ENCODE results near the gene VPS37C. TPM values are rescaled to one million over a fixed set of nuclear protein-coding genes. Genes with fewer than 3 reads are reported as not detected.

VPS37C gene
- total RNA-seq, 1 experiment from 2014 or later = 23.4 TPM

GRCh38 chr11:61149624-61150615, 11.3 kb downstream of the VPS37C start:
- Mint-ChIP-seq H3K9me3 (no peaks in the 10 kb centered on the region), H3K27me3 (ENCODE audit: low read depth) (no peaks in the 10 kb centered on the region), H3K27ac (peak overlapping the region; percentile 38; the same call in 1 of the 2 replicates), H3K4me1 (peaks cover 55% of the 10 kb centered on the region), H3K4me3 (peak overlapping the region; percentile 28; the same call in 1 of the 2 replicates), H3K36me3 (peaks cover 8% of the 10 kb centered on the region)
- no peak for TF ChIP-seq RELA (CRISPR knock-in tag; IDR thresholded peaks at IDR 0.05; ENCODE audit: borderline replicate concordance)
- TF ChIP-seq IRF2 (CRISPR knock-in tag; IDR thresholded peaks at IDR 0.05; ENCODE audit: borderline replicate concordance, low read depth) = no peak
- no peak for TF ChIP-seq JUN (CRISPR knock-in tag; IDR thresholded peaks at IDR 0.05)
- TF ChIP-seq ZNF232 (CRISPR knock-in tag; IDR thresholded peaks at IDR 0.05) = no peak
- TF ChIP-seq ZNF512 (CRISPR knock-in tag; IDR thresholded peaks at IDR 0.05; ENCODE audit: borderline replicate concordance) = no peak
- no peak for TF ChIP-seq ZNF219 (CRISPR knock-in tag; IDR thresholded peaks at IDR 0.05; ENCODE audit: borderline replicate concordance)
- TF ChIP-seq SMAD4 (CRISPR knock-in tag; IDR thresholded peaks at IDR 0.05) = no peak
- TF ChIP-seq TCF7 (CRISPR knock-in tag; IDR thresholded peaks at IDR 0.05; ENCODE audit: low read depth) = no peak
- TF ChIP-seq ZMAT4 (CRISPR knock-in tag; IDR thresholded peaks at IDR 0.05) = no peak
- TF ChIP-seq NFATC4 (CRISPR knock-in tag; IDR thresholded peaks at IDR 0.05) = no peak
- TF ChIP-seq MAX (CRISPR knock-in tag; IDR thresholded peaks at IDR 0.05) = no peak
- no peak for TF ChIP-seq ZNF532 (CRISPR knock-in tag; IDR thresholded peaks at IDR 0.05; ENCODE audit: borderline replicate concordance)
- no peak for TF ChIP-seq PRDM15 (CRISPR knock-in tag; IDR thresholded peaks at IDR 0.05)
- no peak for TF ChIP-seq ATF1 (CRISPR knock-in tag; IDR thresholded peaks at IDR 0.05)
- no peak for TF ChIP-seq IRF1 (CRISPR knock-in tag; IDR thresholded peaks at IDR 0.05)
- no peak for TF ChIP-seq ZNF423 (CRISPR knock-in tag; IDR thresholded peaks at IDR 0.05)
- no peak for TF ChIP-seq MYBL2 (CRISPR knock-in tag; IDR thresholded peaks at IDR 0.05)
- no peak for TF ChIP-seq OVOL2 (CRISPR knock-in tag; IDR thresholded peaks at IDR 0.05; ENCODE audit: borderline replicate concordance)
- no peak for TF ChIP-seq SMAD3 (CRISPR knock-in tag; IDR thresholded peaks at IDR 0.05; ENCODE audit: borderline replicate concordance)
- TF ChIP-seq FOXJ3 (CRISPR knock-in tag; IDR thresholded peaks at IDR 0.05; ENCODE audit: borderline replicate concordance) = no peak
- ATAC-seq (peak; percentile 63), DNase-seq (ENCODE audit: low spot score) (no peak)
- ChIA-PET POLR2A (interaction anchor here (1.9 kb wide), 1 partner anchor 10 kb away, joined by 6 read pairs; no protein-coding TSS in a partner anchor), CTCF (interaction anchor here (1.1 to 2.4 kb wide), 4 partner anchors 8 to 21 kb away, joined by 4 to 9 read pairs (median 6); no protein-coding TSS in a partner anchor)
